GM21360 (cell line): ENCODE measurements around the gene PADI3.

ENCODE experiments used
- ATAC-seq: cut with Tn5 transposase; IDR thresholded peaks from one replicate; pipeline ENCODE4 v1.9.1; 2021; ENCODE audit warnings: mild to moderate bottlenecking, moderate library complexity; ENCODE audit not compliant: unreplicated experiment

PADI3 gene

GRCh38 chr1:17214876-17215544, 33.9 kb upstream of the PADI3 start:
- no peak for ATAC-seq

DNA sequence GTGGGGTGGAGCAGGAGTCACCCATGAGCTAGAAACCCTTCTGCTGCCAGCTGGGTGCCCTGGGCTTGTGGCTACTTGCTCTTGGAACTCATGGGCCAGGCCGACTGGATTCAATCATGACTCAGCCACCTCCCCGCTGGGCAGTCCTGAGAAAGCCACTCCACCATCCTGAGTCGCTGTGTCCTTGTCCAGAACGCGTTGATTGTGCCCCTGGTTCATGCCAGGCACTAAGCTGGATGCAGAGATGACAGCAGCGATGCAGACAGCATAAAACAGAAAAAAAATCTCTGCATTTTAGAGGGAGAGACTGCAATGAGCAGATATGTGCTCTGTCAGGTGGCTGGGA, 33.4 kb upstream of the PADI3 start:
- ATAC-seq: no peak

DNA sequence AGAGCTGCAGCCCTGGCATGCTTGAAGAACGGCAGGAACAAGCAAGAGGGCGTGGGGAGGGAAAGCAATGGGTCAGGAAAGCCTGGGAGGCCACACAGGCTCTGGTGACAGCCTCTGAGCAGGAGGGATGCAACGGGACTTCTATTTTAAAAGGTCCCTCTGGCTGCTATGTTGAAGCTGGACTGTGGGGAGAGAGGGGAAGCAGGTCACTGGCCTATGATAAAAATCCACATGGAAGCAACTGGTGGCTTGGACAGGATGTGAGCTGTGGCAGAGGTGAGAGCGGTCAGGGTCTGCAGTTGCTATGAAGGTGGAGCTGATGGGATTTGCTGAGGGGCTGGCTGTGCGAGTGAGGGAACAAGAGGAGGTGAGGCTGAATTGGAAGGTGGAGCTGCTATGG, 32.8 kb upstream of the PADI3 start:
- ATAC-seq: no peak

- no peak for ATAC-seq
Observed at GRCh38 chr1:17217607-17218006, 31.3 kb upstream of the PADI3 start.

DNA sequence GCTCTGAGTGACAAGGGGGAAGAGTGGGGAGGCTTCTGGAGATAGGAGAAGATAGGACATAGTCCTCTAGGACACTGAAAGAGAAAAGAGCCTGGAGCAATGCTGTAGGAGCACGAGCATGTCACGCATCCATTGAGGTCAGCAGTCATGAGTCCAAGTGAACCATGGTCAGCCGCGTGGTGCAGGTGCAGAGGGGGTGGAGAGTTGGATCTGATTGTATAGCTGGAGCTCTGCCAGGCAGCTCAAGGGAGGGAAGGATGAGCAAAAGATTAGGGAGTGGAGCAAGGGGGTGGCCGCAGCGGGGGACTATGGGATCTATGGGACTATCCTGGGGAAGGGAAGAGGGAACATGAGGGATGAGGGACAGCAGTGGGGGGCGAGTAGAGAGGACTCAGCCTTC, 30.0 kb upstream of the PADI3 start:
- no peak for ATAC-seq

DNA sequence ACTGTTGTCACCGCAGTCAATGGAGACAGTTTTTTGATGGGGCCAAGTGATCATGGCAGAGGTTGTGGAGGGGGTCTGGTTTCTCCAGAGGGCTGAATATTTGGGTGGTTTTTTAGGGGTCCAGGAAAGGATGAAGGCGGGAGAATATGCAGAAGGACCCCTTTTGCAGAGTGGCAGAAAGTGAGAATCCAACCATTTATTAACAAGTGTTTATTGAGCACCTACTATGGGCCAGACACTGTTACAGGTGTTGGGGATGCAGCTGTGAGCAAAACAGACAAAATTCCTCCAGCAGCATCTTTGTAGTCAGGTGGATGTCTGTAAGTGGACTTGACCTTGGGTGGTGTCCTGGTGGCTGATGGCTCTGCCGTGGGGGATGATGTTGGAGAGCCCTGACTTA, 28.6 kb upstream of the PADI3 start:
- no peak for ATAC-seq

- no peak for ATAC-seq
Observed at GRCh38 chr1:17222557-17222956, 26.3 kb upstream of the PADI3 start.

- ATAC-seq: no peak
Observed at GRCh38 chr1:17224434-17224833, 24.5 kb upstream of the PADI3 start.

- no peak for ATAC-seq
Observed at GRCh38 chr1:17225140-17225539, 23.8 kb upstream of the PADI3 start.

GRCh38 chr1:17227358-17227915, 21.5 kb upstream of the PADI3 start:
- ATAC-seq: no peak

GRCh38 chr1:17228619-17229018, 20.3 kb upstream of the PADI3 start:
- ATAC-seq: no peak

DNA sequence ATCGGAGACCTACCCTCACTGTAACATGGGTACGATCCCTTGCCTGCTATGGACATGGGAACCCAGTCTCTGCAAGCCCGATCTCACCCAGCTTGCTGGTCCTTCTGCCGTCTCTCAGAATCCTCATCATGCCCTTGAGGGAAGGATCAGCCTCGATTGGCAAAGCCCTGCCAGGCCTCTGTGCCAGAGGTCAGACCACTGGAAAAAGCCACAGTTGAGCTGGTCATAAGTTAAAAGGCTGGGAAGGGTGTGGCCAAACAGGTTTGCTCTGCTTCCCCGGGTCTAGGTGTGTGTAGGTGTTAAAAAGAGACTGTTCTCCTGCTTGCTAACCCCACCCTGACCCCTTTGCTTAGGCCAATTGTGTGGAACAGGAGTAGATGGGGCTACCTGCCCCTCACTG, 19.5 kb upstream of the PADI3 start:
- ATAC-seq: no peak

- no peak for ATAC-seq
Observed at GRCh38 chr1:17230106-17230505, 18.8 kb upstream of the PADI3 start.

GRCh38 chr1:17230671-17231310, 18.1 kb upstream of the PADI3 start:
- no peak for ATAC-seq

GRCh38 chr1:17232759-17233661, 15.9 kb upstream of the PADI3 start:
- no peak for ATAC-seq

- ATAC-seq: no peak
Observed at GRCh38 chr1:17233675-17234320, 15.1 kb upstream of the PADI3 start.

GRCh38 chr1:17234405-17234804, 14.5 kb upstream of the PADI3 start:
- no peak for ATAC-seq

- ATAC-seq: no peak
Observed at GRCh38 chr1:17235135-17235885, 13.6 kb upstream of the PADI3 start.

GRCh38 chr1:17236779-17237560, 11.9 kb upstream of the PADI3 start:
- no peak for ATAC-seq

DNA sequence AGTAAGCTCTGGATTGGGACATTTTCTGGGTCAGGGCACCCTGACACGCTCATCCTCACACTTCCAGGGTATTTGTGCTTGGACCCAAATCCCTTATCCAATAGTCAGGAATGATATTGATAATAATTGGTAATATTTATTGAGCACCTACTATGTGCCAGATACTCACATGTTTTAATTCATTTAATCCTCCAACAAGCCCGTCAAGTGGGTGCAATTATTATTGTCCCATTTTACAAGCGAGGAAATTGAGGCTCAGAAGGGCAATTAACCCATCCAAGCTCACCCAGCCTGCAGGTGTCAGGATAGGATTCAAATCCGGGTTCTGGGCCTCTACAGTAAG, 11.4 kb upstream of the PADI3 start:
- no peak for ATAC-seq
